PC-9 (cell line): ENCODE measurements around the gene MFAP3. TPM values are rescaled to one million over a fixed set of nuclear protein-coding genes. Genes with fewer than 3 reads are reported as not detected.

Experiments
- BruUV-seq: library from RNA; stranded (reverse); fragments of 400-500 nt; replicated peaks from 2 replicates; lab custom pipeline; 2021; lab: Mats Ljungman, UMichigan
- CTCF ChIA-PET: fragments of 300-600 bp; sonication (Branson Sonifier 250); formaldehyde crosslinking; loops from one replicate; lab custom pipeline; 2022; ENCODE audit warnings: antibody characterized with exemption; lab: Charles Lee
- POLR2A ChIA-PET: fragments of 300-600 bp; sonication (Branson Sonifier 250); formaldehyde crosslinking; loops from one replicate; lab custom pipeline; 2022; ENCODE audit warnings: antibody characterized with exemption; ENCODE audit not compliant: unreplicated experiment; lab: Charles Lee
- DNase-seq, 2 experiments: peaks; one replicate each; pipeline versions ENCODE4 v3.0.0 to v3.0.0-alpha.2; 2015 to 2022; ENCODE audit warnings: mixed read lengths in 1 of 2
- H2AFZ ChIP-seq: fragments of 200-600 bp; sonication (generic); 2 replicates; pipeline ENCODE4 v1.8.1; 2017; ENCODE audit warnings: antibody characterized with exemption
- H3F3A ChIP-seq: fragments of 200-600 bp; sonication (generic); 2 replicates; pipeline ENCODE4 v1.8.1; 2017; ENCODE audit warnings: antibody characterized with exemption, mild to moderate bottlenecking, low read depth; ENCODE audit not compliant: insufficient read depth
- H3K27ac ChIP-seq: fragments of 200-600 bp; sonication (generic); 2 replicates; pipeline ENCODE4 v1.6.1; 2016; ENCODE audit warnings: mixed run types
- H3K27me3 ChIP-seq: fragments of 200-600 bp; sonication (generic); 2 replicates; pipeline ENCODE4 v1.6.1; 2016; ENCODE audit warnings: low read depth, mixed run types; ENCODE audit not compliant: insufficient read depth
- H3K36me3 ChIP-seq: fragments of 200-600 bp; sonication (generic); 2 replicates; pipeline ENCODE4 v1.6.1; 2016; ENCODE audit warnings: low read depth, mixed run types
- H3K4me1 ChIP-seq: fragments of 200-600 bp; sonication (generic); replicated peaks from 2 replicates; pipeline ENCODE4 v1.6.1; 2016; ENCODE audit warnings: mixed run types; ENCODE audit not compliant: insufficient read depth
- H3K4me2 ChIP-seq: fragments of 200-600 bp; sonication (generic); 2 replicates; pipeline ENCODE4 v1.6.1; 2017; ENCODE audit warnings: mixed run types
- H3K4me3 ChIP-seq: fragments of 200-600 bp; sonication (generic); 2 replicates; pipeline ENCODE4 v1.6.1; 2016; ENCODE audit warnings: mixed run types
- H3K79me2 ChIP-seq: fragments of 200-600 bp; sonication (generic); 2 replicates; pipeline ENCODE4 v1.6.1; 2017; ENCODE audit warnings: low read depth, mixed run types
- H3K9me2 ChIP-seq: fragments of 200-600 bp; sonication (generic); 2 replicates; pipeline ENCODE4 v1.8.1; 2017; ENCODE audit warnings: mild to moderate bottlenecking; ENCODE audit not compliant: insufficient read depth
- H3K9me3 ChIP-seq: fragments of 200-600 bp; sonication (generic); 2 replicates; pipeline ENCODE4 v1.8.1; 2016; ENCODE audit warnings: low read depth; ENCODE audit not compliant: insufficient read depth
- H4K20me1 ChIP-seq: fragments of 200-600 bp; sonication (generic); 2 replicates; pipeline ENCODE4 v1.8.1; 2017; ENCODE audit not compliant: insufficient read depth
- CTCF ChIP-seq: fragments of 200-600 bp; sonication (generic); conservative IDR thresholded peaks from 2 replicates; pipeline ENCODE4 v1.6.1; 2017; ENCODE audit warnings: mixed run types, antibody characterized with exemption, mild to moderate bottlenecking, moderate library complexity
- EZH2 ChIP-seq: fragments of 200-600 bp; sonication (generic); IDR thresholded peaks from 2 replicates; pipeline ENCODE4 v1.8.0; 2017; ENCODE audit warnings: antibody characterized with exemption, low read depth
- intact Hi-C: fragments of 100-400 bp; cut with micrococcal nuclease; formaldehyde crosslinking; loops from one replicate; pipeline ENCODE4 v1.10.0; 2022; ENCODE audit not compliant: unreplicated experiment
- total RNA-seq: library from RNA; stranded (reverse); gene quantifications from 2 replicates; pipeline ENCODE4 v1.2.3, GENCODE V29; 2021

Gene MFAP3
- total RNA-seq, 1 experiment from 2014 or later = 29.3 TPM

GRCh38 chr5:154086641-154087040 is 47.9 kb downstream of the MFAP3 start:
- POLR2A ChIA-PET = no interaction called here
- Histone ChIP-seq H3K27me3 (no peaks in the 10 kb centered on the region), H4K20me1 (no peaks in the 10 kb centered on the region), H3K9me3 (no peaks in the 10 kb centered on the region), H3K79me2 (no peaks in the 10 kb centered on the region), H3K27ac (no peak overlapping the region), H3K4me1 (peaks cover 34% of the 10 kb centered on the region), H3F3A (0 out of 2 replicates have a peak, but pooled peaks cover 7% of the 10 kb centered on the region), H3K4me3 (no peak overlapping the region), H2AFZ (no peak overlapping the region), H3K36me3 (no peaks in the 10 kb centered on the region), H3K9me2 (no peaks in the 10 kb centered on the region), H3K4me2 (no peak overlapping the region)
- CTCF ChIA-PET = interaction anchor here (0.8 to 1.2 kb wide), 3 partner anchors 14 to 317 kb away, joined by 3 to 5 read pairs (median 3); no protein-coding TSS in a partner anchor
- no peak for DNase-seq
- no TSS peak for BruUV-seq
- intact Hi-C loops = no loop called here
- no peak for TF ChIP-seq EZH2
- no peak for TF ChIP-seq CTCF

GRCh38 chr5:154087260-154087659 is 48.5 kb downstream of the MFAP3 start:
- CTCF ChIA-PET = interaction anchor here (0.8 to 1.2 kb wide), 2 partner anchors 15 to 20 kb away, joined by 3 to 5 read pairs; no protein-coding TSS in a partner anchor
- DNase-seq = peak; percentile 55 to 79
- no TSS peak for BruUV-seq

GRCh38 chr5:154088801-154089200 is 50.0 kb downstream of the MFAP3 start:
- intact Hi-C loops = no loop called here
- POLR2A ChIA-PET = no interaction called here
- no peaks in the 10 kb centered on the region for H3K79me2 ChIP-seq
- TF ChIP-seq EZH2 (no peak), CTCF (no peak)
- no peak overlapping the region for H2AFZ ChIP-seq
- CTCF ChIA-PET = no interaction called here
- H3K4me3 ChIP-seq = no peak overlapping the region
- H4K20me1 ChIP-seq = no peaks in the 10 kb centered on the region
- H3K4me2 ChIP-seq = no peak overlapping the region
- peaks cover 51% of the 10 kb centered on the region for H3K4me1 ChIP-seq
- H3K9me2 ChIP-seq = no peaks in the 10 kb centered on the region
- H3K9me3 ChIP-seq = no peaks in the 10 kb centered on the region
- no TSS peak for BruUV-seq
- no peaks in the 10 kb centered on the region for H3K27me3 ChIP-seq
- no peak for DNase-seq
- H3K27ac ChIP-seq = no peak overlapping the region
- no peaks in the 10 kb centered on the region for H3K36me3 ChIP-seq
- 0 out of 2 replicates have a peak, but pooled peaks cover 15% of the 10 kb centered on the region for H3F3A ChIP-seq

More at GRCh38 chr5:154087260-154087659, 48.5 kb downstream of the MFAP3 start:
- POLR2A ChIA-PET = no interaction called here
- H3K9me3 ChIP-seq = no peaks in the 10 kb centered on the region
- no peaks in the 10 kb centered on the region for H3K9me2 ChIP-seq
- H2AFZ ChIP-seq = no peak overlapping the region
- no peak overlapping the region for H3K27ac ChIP-seq
- no peaks in the 10 kb centered on the region for H3K36me3 ChIP-seq
- TF ChIP-seq EZH2 = no peak
- no peak for TF ChIP-seq CTCF
- no peak overlapping the region for H3K4me3 ChIP-seq
- H4K20me1 ChIP-seq = no peaks in the 10 kb centered on the region
- H3K79me2 ChIP-seq = no peaks in the 10 kb centered on the region
- H3K27me3 ChIP-seq = no peaks in the 10 kb centered on the region
- peaks cover 40% of the 10 kb centered on the region for H3K4me1 ChIP-seq
- intact Hi-C loops = no loop called here
- H3F3A ChIP-seq = 0 out of 2 replicates have a peak, but pooled peaks cover 9% of the 10 kb centered on the region
- peak overlapping the region; percentile 14; the same call in 1 of the 2 replicates for H3K4me2 ChIP-seq
